ENCODE data around the gene PSME2. TPM values are rescaled to one million over a fixed set of nuclear protein-coding genes. Genes with fewer than 3 reads are reported as not detected.

PSME2 gene
- total and polyA plus RNA-seq, 9 of the 15 experiments (the other 6 are each of a cell fraction or from before 2014, with no cell fraction given) = 111 to 579 (median 159) TPM

DNA sequence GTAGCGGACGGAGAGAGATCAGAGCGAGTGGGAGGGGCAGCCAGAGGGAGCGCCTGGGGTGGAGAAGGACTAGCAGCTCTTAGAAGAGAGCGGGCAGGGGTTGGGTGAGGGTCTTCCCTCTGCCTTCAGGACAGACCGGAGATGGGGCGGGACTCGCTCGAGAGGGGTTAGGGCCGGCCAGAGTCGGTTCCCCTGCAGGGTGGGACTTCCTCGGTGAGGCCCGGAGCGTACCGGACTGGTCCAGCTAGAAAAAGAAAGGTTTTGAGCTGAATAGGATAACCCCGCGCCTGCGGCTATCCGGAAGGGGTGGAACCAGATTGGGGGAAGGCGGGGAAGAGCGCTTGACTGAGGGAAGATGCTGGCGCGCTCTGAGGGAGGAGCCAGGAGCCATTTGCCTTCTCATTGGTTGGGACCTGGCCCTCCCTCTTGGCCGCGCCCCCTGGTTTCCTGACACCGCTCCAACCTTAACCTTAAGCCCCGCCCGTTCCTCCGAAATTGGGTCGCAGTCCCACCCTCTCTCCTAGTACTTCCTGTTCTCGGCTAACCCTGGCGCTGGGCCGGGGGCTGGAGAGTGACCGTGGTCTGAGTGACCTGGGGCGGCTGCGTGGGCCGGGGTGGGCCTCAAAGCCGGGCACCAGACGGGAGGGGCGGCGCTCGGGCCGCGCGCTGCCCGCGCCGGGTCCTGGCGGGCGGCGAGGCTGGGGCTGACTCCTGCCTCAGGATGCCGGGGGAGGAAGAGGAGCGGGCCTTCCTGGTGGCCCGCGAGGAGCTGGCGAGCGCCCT lies 759 bp upstream of the PSME2 start, which contains the start of gene RNF31 (continued):
- no peak for TF ChIP-seq BACH1 (tag; IDR thresholded peaks at IDR 0.05)
- no peak for TF ChIP-seq MXI1 (IDR thresholded peaks at IDR 0.05; ENCODE audit: low read depth, low read length)
- TF ChIP-seq, protein P1, sequence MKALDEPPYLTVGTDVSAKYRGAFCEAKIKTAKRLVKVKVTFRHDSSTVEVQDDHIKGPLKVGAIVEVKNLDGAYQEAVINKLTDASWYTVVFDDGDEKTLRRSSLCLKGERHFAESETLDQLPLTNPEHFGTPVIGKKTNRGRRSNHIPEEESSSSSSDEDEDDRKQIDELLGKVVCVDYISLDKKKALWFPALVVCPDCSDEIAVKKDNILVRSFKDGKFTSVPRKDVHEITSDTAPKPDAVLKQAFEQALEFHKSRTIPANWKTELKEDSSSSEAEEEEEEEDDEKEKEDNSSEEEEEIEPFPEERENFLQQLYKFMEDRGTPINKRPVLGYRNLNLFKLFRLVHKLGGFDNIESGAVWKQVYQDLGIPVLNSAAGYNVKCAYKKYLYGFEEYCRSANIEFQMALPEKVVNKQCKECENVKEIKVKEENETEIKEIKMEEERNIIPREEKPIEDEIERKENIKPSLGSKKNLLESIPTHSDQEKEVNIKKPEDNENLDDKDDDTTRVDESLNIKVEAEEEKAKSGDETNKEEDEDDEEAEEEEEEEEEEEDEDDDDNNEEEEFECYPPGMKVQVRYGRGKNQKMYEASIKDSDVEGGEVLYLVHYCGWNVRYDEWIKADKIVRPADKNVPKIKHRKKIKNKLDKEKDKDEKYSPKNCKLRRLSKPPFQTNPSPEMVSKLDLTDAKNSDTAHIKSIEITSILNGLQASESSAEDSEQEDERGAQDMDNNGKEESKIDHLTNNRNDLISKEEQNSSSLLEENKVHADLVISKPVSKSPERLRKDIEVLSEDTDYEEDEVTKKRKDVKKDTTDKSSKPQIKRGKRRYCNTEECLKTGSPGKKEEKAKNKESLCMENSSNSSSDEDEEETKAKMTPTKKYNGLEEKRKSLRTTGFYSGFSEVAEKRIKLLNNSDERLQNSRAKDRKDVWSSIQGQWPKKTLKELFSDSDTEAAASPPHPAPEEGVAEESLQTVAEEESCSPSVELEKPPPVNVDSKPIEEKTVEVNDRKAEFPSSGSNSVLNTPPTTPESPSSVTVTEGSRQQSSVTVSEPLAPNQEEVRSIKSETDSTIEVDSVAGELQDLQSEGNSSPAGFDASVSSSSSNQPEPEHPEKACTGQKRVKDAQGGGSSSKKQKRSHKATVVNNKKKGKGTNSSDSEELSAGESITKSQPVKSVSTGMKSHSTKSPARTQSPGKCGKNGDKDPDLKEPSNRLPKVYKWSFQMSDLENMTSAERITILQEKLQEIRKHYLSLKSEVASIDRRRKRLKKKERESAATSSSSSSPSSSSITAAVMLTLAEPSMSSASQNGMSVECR (CRISPR knock-in tag; IDR thresholded peaks at IDR 0.05) = 0 out of 2 replicates have a peak, but pooled peaks have one; percentile 19
- no peak for TF ChIP-seq FOXO4 (CRISPR knock-in tag; IDR thresholded peaks at IDR 0.05)
- TF ChIP-seq CXXC5 (CRISPR knock-in tag; IDR thresholded peaks at IDR 0.05) = 0 out of 2 replicates have a peak, but pooled peaks have one; percentile 4
- TF ChIP-seq TRIM24 (IDR thresholded peaks at IDR 0.05) = no peak
- peak; percentile 64 for TF ChIP-seq POLR2G (IDR thresholded peaks at IDR 0.05; ENCODE audit: low read depth, low read length)
- no peak for TF ChIP-seq PCBP2 (IDR thresholded peaks at IDR 0.05; ENCODE audit: low read depth, low read length, poor library complexity, severe bottlenecking)
- TF ChIP-seq U2AF2 (optimal IDR thresholded peaks at IDR 0.05; ENCODE audit: low read depth, low read length) = no peak
- TF ChIP-seq NR0B1 (IDR thresholded peaks at IDR 0.05; ENCODE audit: partially characterized antibody) = no peak
- no peak for TF ChIP-seq ZNF668 (CRISPR knock-in tag; IDR thresholded peaks at IDR 0.05)
- TF ChIP-seq ASH1L (IDR thresholded peaks at IDR 0.05; ENCODE audit: borderline replicate concordance, low read depth, partially characterized antibody) = no peak
- TF ChIP-seq PML (IDR thresholded peaks at IDR 0.05; ENCODE audit: low read length) = 0 out of 2 replicates have a peak, but pooled peaks have one; percentile 30
- TF ChIP-seq FOXP4 (CRISPR knock-in tag; IDR thresholded peaks at IDR 0.05; ENCODE audit: borderline replicate concordance) = no peak

Measured in K562 (cell line).